ENCODE results near the gene SH3BP4.

SH3BP4 gene

GRCh38 chr2:235086481-235087184 lies 134.8 kb downstream of the SH3BP4 start:
- no peak for DNase-seq

- peak in 4 of 56 donors; percentile 3 to 59 (median 12) for DNase-seq
Observed at GRCh38 chr2:235087832-235088495, 136.1 kb downstream of the SH3BP4 start.

GRCh38 chr2:235088496-235088921 lies 136.7 kb downstream of the SH3BP4 start:
- peak in 2 of 56 donors; percentile 12 to 17 for DNase-seq

- DNase-seq: no peak
Observed at GRCh38 chr2:235091421-235091820, 139.6 kb downstream of the SH3BP4 start.

GRCh38 chr2:235091983-235092382 lies 140.2 kb downstream of the SH3BP4 start:
- no peak for DNase-seq

GRCh38 chr2:235092433-235093223 lies 140.8 kb downstream of the SH3BP4 start:
- DNase-seq: no peak

- DNase-seq: no peak
Observed at GRCh38 chr2:235094457-235094856, 142.6 kb downstream of the SH3BP4 start.

- no peak for DNase-seq
Observed at GRCh38 chr2:235095569-235095968, 143.8 kb downstream of the SH3BP4 start.

- no peak for DNase-seq
Observed at GRCh38 chr2:235096447-235096846, 144.6 kb downstream of the SH3BP4 start.

- no peak for DNase-seq
Observed at GRCh38 chr2:235097196-235097595, 145.4 kb downstream of the SH3BP4 start.

GRCh38 chr2:235098269-235098668 lies 146.5 kb downstream of the SH3BP4 start:
- DNase-seq: no peak

- DNase-seq: no peak
Observed at GRCh38 chr2:235098736-235099494, 147.1 kb downstream of the SH3BP4 start.

- no peak for DNase-seq
Observed at GRCh38 chr2:235102896-235103295, 151.1 kb downstream of the SH3BP4 start.

Data from amygdala (tissue), 56 donors.